NCI-H1694 (cell line): Measurements from ENCODE around the gene MRM1.
A peak's percentile ranks its signal among the peaks of the same experiment; 100 is the strongest.

Source experiments
- DNase-seq: peaks from one replicate; lab custom pipeline; 2025; lab: John Stamatoyannopoulos, UW

MRM1 gene, protein sequence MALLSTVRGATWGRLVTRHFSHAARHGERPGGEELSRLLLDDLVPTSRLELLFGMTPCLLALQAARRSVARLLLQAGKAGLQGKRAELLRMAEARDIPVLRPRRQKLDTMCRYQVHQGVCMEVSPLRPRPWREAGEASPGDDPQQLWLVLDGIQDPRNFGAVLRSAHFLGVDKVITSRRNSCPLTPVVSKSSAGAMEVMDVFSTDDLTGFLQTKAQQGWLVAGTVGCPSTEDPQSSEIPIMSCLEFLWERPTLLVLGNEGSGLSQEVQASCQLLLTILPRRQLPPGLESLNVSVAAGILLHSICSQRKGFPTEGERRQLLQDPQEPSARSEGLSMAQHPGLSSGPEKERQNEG

GRCh38 chr17:36601303-36602029 is at the start of gene MRM1:
MRM1 (plus strand) TSS chr17:36601583; CDS start chr17:36601811, 228 bp downstream.
- peak; percentile 74 for DNase-seq

DNA sequence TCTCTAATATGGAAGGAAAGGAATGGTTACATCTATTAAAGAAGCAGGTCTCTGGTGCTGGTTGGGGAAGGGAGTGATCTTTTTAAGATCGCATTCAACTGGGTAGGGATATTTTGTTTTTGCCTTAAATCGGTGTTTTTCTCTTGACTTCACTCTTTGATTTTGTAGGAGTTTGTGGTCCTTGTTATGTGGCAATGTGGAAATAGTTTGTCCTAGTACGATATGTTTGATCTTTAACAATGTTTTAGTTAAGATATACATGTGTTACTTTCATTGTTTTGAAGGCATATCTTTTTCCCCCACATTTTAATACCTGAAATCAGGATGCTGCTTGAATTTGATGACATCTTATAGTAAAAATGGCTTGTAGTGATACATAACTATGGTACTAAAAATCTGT is 47.9 kb upstream of the MRM1 start:
- DNase-seq = no peak

DNA sequence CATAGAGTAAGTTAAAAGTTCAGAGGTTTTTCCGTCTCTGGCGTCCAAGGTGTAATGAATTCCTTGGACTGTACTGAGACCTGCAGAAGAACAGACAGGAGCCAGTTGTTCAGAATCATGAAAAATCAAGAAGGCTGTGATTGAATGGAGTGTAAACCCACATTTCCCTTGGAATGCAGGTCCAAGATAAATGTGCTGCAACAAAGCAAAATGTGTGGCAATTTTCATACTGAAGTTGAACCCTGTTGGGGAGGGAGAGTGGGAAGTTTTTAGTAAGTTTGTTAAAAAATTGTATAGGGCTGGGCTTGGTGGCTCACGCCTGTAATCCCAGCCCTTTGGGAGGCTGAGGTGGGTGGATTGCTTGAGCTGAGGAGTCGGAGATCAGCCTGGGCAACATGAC is 35.3 kb upstream of the MRM1 start:
- DNase-seq = no peak

DNA sequence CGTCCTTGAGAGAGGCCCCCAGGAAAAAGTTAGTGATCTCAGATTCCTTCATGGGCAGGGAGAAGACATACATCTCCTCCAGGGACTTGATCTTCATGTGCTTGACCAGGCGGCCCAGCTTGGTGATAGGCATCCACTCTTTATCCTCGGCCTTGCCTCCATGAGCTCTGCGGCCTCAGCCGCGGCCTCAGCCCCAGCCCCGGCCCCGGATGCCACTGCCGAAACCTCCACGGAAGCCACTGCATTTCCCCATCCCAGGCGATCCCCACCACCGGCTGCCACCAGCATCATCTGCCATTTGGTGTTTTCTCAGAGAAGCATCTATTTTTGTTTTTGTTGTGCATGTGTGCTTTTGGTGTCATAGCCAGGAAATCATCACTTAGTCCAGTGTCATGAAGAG is 26.4 kb upstream of the MRM1 start:
- no peak for DNase-seq

DNA sequence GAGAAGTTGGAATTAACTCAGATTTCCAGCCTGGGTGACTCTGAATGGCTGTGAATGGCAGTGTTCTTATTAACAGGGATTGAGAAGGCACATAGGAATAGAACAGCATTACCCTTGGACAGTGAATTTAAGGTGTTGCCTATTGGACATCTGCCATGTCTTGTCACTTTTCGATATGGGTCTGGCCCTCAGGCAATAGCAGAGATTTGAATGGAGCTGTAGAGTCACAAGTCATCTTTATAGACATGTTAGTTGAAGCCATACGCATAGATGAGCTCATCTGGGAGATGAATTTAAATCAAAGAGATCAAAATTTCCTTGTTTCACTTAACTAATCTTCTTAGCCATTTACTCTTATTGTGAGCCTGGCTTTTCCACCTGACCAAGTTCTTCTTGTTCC is 24.6 kb upstream of the MRM1 start:
- no peak for DNase-seq

- no peak for DNase-seq
Measured at GRCh38 chr17:36578671-36579070, 22.7 kb upstream of the MRM1 start.

DNA sequence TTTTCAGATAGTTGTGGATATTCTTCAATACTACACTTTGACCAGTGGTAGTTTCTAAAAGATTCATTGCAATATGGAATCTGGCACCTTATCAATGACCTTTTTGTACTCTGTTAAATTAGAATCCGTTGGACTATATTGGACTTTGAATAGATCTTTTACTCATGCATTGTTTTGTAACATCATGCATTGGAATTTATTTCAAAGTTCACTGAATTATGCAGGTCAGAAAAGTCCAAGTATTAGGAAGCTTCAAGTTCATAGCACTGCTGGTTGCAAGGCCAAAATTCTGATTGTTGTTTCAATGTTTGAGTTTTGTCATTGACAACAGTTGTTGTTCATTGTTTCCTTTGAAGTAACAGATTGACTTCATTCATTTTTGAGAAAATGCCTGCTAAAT is 17.6 kb upstream of the MRM1 start:
- no peak for DNase-seq

DNA sequence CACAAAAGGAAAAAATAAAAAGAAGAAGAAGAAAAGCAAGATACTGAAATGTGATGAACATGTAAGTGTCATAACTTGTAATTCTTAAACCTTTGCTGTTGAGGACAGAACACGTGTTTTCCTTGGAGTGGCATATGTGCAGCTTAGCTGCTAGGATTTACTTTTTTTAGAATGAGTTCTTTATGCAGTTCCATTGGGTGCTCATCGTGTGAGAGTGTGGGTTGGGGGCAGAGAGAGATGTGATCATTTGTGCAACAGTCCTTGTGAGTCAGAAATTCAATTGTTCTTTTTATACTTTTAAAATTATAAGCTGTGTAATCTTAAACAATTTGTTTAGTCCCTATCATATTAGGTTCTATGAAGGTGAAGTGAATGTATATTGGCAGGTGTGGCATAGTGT is 15.2 kb upstream of the MRM1 start:
- no peak for DNase-seq

GRCh38 chr17:36590082-36590481 is 11.3 kb upstream of the MRM1 start:
- DNase-seq = no peak

DNA sequence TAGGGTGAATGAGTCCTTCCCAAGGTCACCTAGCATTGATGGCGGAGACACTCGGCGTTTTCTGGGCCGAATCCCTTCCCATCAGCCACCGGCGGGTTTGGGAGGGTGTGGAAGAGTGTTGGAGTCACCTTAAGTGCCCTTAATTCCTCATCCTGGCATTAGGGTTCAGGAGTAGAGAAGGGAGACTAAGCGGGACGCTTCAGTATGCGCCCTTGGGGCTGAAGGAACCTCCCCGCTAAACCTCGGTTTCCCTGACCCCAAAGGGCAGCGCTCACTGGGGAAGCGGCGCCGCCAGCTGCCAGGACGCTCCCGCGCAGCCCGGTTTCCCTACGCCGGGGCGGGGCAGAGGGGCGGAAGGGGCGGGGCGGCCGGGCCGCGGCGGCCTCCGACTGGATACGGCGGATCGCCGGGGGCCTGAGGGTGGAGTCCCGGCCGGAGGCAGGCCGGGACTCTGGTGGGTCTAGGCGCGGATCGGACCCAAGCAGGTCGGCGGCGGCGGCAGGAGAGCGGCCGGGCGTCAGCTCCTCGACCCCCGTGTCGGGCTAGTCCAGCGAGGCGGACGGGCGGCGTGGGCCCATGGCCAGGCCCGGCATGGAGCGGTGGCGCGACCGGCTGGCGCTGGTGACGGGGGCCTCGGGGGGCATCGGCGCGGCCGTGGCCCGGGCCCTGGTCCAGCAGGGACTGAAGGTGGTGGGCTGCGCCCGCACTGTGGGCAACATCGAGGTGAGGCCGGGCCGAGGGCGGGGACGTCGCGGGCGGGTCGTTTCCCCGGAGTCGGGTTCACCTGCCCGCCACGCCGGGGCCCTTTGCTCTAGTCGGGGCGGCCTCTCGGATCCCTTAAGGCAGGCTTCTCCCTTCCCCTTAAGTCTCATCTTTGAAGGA is 9.7 kb upstream of the MRM1 start, which contains the start of gene DHRS11:
Gene DHRS11 (plus strand): TSS at position 446 of the 882 bp plus-strand sequence. CDS start 131 bp downstream, at position 577.
- peak; percentile 32 for DNase-seq

- DNase-seq = no peak
Measured at GRCh38 chr17:36592316-36592715, 9.1 kb upstream of the MRM1 start.

GRCh38 chr17:36592716-36593321 is 8.6 kb upstream of the MRM1 start:
- DNase-seq = no peak

DNA sequence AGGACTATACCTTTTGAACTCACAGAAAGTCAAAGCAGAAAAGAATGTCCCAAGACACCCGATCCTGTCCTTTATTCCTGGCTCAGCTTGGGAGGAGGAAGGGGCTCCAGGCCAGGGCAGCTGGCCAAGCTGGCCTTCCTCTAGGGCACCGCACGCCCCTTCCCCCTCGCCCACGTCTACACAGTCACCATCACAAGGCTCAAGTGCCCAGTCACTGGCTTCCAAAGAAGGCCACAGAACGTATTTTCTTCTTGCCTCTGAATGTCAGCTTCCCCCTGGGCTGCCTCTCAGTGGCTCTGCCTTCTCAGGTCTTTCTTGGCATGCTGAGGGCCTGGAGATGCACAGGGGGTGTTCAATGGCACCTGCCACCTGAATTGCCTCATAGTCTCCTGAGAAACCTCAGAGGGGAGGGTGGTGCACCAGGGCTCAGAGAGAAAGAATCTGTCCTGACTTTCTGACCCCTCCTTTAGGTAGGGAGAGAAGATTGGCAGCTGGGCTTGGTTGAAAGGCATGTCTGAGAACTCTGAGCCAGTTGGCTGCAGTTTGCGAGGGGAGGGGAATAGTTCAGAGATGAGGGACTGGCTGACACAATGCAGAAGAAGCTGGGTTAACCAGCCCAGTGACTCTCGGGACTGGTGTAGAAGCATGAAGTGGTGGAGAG is 7.6 kb upstream of the MRM1 start:
- no peak for DNase-seq

DNA sequence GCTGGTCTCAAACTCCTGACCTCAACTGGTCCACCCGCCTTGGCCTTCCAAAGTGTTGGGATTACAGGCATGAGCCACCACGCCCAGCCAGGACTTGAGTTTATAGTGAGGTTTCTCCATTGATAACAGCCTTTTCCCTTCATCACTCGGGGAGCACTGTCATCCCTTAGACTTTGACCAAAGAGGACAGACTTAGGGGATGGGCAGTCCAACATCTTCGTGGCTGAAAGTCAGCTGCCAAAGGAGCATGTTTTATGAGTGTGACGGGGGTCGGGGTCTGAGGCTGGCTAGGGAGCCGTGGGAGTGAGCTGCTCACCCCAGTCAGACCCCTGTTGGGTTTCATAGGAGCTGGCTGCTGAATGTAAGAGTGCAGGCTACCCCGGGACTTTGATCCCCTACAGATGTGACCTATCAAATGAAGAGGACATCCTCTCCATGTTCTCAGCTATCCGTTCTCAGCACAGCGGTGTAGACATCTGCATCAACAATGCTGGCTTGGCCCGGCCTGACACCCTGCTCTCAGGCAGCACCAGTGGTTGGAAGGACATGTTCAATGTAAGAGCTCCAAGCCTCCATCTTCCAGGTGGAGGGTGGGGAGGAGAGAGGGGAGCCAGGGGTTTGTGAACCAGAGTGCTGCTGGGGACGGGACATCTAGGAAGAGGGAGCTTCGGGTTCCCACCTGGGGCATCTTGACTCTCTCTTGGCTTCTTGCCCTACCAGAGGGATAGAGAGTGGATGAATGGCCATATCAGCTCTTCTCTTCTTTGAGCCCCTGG is 6.6 kb upstream of the MRM1 start:
- no peak for DNase-seq

- no peak for DNase-seq
Measured at GRCh38 chr17:36597226-36597625, 4.2 kb upstream of the MRM1 start.

DNA sequence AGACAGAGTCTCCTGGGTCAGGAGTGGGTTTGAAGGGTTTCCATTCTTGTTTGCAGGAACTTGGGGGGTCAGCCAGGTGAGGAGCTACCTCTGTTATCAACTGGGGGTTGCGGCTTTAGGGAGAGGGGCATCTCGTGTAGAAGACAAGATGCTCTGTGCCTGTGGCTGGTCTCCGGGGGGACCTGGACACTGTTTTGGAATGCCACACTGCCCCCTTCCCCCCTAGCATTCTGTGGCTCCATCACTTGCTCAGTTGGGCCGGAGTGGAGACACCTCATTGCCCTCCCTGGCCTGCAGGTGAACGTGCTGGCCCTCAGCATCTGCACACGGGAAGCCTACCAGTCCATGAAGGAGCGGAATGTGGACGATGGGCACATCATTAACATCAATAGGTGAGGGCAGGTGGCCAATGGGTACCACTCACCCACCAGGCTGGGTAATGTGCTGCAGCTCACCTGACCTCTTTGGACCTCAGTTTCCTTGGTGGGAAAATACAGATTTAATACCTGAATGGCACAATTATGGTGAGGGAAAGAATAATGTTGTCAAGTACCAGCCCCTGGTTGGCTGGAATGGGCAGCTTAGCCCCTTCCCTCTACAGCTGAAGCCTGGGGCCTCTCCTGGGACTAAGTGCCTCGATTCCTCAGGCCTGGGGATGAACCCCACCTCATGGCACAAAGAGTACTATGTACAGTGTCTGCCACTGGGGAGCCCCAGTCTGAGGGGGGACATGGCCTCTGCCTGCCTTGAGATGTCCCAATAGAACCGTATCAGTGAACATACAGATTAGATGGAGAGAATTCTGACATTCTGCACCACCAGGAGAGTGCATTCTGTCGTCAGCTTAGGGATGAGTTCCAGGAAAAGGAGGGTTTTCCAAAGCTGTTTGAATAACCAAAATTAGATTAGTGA is 3.3 kb upstream of the MRM1 start:
- no peak for DNase-seq

DNA sequence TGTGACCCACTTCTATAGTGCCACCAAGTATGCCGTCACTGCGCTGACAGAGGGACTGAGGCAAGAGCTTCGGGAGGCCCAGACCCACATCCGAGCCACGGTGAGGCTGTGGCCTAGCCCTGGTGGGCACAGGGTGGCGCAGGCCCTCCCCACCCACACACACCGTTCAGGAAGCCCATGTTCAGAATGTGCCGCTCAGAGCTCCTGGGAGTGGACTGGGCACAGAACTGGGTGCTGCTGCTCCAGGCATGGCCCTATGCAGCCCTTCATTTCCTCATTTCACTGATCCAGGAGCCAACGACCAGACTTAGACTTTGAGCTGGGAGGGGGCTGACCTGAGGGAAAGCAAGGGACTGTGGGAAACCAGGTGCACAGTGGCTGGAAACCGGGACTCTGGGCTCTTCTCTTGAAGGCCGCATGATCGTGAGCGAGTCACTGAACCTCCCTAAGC is 2.4 kb upstream of the MRM1 start:
- DNase-seq = no peak

GRCh38 chr17:36599546-36600250 is 1.7 kb upstream of the MRM1 start:
- no peak for DNase-seq

- DNase-seq = no peak
Measured at GRCh38 chr17:36600465-36600864, 918 bp upstream of the MRM1 start.
